Panc1 (cell line): Measurements from ENCODE around the gene POLR3A.

ENCODE experiments used
- CTCF ChIP-seq: fragments of 450-650 bp; IDR thresholded peaks from 2 replicates; pipeline ENCODE4 v1.5.1; 2017; ENCODE audit warnings: mild to moderate bottlenecking
- POLR2AphosphoS5 ChIP-seq: IDR thresholded peaks from 2 replicates; pipeline ENCODE4 v1.6.1; 2012; ENCODE audit warnings: mild to moderate bottlenecking, low read depth, low read length, moderate library complexity
- SIN3A ChIP-seq: IDR thresholded peaks from 2 replicates; pipeline ENCODE4 v1.6.1; 2012; ENCODE audit warnings: low read depth, mild to moderate bottlenecking, low read length, moderate library complexity, borderline replicate concordance; ENCODE audit not compliant: insufficient read depth
- TCF7L2 ChIP-seq: IDR thresholded peaks from 2 replicates; pipeline ENCODE4 v1.6.1; 2011; ENCODE audit warnings: mild to moderate bottlenecking, low read depth, low read length, inconsistent platforms
- TF ChIP-seq, protein P1 (sequence below), 2 experiments: IDR thresholded peaks; 2 replicates each; pipeline ENCODE4 v1.6.1; 2011 to 2012; ENCODE audit warnings: low read depth in 2 of 2, control low read depth in 1 of 2, low read length in 1 of 2, mild to moderate bottlenecking in 1 of 2, moderate library complexity in 1 of 2; ENCODE audit not compliant: insufficient read depth in 1 of 2

- TF ChIP-seq POLR2AphosphoS5 (no peak), CTCF (no peak), SIN3A (no peak), TCF7L2 (no peak)
- TF ChIP-seq, protein P1, sequence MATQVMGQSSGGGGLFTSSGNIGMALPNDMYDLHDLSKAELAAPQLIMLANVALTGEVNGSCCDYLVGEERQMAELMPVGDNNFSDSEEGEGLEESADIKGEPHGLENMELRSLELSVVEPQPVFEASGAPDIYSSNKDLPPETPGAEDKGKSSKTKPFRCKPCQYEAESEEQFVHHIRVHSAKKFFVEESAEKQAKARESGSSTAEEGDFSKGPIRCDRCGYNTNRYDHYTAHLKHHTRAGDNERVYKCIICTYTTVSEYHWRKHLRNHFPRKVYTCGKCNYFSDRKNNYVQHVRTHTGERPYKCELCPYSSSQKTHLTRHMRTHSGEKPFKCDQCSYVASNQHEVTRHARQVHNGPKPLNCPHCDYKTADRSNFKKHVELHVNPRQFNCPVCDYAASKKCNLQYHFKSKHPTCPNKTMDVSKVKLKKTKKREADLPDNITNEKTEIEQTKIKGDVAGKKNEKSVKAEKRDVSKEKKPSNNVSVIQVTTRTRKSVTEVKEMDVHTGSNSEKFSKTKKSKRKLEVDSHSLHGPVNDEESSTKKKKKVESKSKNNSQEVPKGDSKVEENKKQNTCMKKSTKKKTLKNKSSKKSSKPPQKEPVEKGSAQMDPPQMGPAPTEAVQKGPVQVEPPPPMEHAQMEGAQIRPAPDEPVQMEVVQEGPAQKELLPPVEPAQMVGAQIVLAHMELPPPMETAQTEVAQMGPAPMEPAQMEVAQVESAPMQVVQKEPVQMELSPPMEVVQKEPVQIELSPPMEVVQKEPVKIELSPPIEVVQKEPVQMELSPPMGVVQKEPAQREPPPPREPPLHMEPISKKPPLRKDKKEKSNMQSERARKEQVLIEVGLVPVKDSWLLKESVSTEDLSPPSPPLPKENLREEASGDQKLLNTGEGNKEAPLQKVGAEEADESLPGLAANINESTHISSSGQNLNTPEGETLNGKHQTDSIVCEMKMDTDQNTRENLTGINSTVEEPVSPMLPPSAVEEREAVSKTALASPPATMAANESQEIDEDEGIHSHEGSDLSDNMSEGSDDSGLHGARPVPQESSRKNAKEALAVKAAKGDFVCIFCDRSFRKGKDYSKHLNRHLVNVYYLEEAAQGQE (IDR thresholded peaks at IDR 0.05; ENCODE audit: insufficient read depth in 1 of 2, low read depth in 2 of 2, low read length in 1 of 2): no peak
These were observed 26.6 kb downstream of the POLR3A start for GRCh38 chr10:78002541-78003288.
